DND-41 (cell line): ENCODE measurements around the gene PSMC6.

Experiments used
- ATAC-seq: fragments of 200-7000 bp; cut with Tn5 transposase; 3 replicates; pipeline ENCODE4 v1.9.1; 2021; ENCODE audit warnings: low read depth; ENCODE audit not compliant: insufficient read depth
- DNase-seq: peaks from one replicate; pipeline ENCODE4 v3.0.0-alpha.2; 2020
- H2AFZ ChIP-seq: 2 replicates; pipeline ENCODE4 v1.6.0; 2012; ENCODE audit warnings: low read depth, low read length
- H3K27ac ChIP-seq: 2 replicates; pipeline ENCODE4 v1.5.1; 2012; ENCODE audit warnings: low read length, inconsistent platforms
- H3K27me3 ChIP-seq: fragments of 200-600 bp; sonication (generic); 2 replicates; pipeline ENCODE4 v1.6.0; 2012; ENCODE audit warnings: low read length, mild to moderate bottlenecking, inconsistent platforms; ENCODE audit not compliant: insufficient read depth, poor library complexity
- H3K36me3 ChIP-seq: 2 replicates; pipeline ENCODE4 v1.5.1; 2012; ENCODE audit warnings: low read length, inconsistent platforms; ENCODE audit not compliant: insufficient read depth
- H3K4me1 ChIP-seq: 2 replicates; pipeline ENCODE4 v1.5.1; 2012; ENCODE audit warnings: mild to moderate bottlenecking, low read length; ENCODE audit not compliant: insufficient read depth
- H3K4me2 ChIP-seq: 2 replicates; pipeline ENCODE4 v1.6.0; 2012; ENCODE audit warnings: mild to moderate bottlenecking, moderate library complexity, low read length, inconsistent platforms; ENCODE audit not compliant: insufficient read depth
- H3K4me3 ChIP-seq, 2 experiments: fragments of 200-600 bp in 1 of 2; shearing (Covaris generic) in 1 of 2; 2 replicates each; pipeline ENCODE4 v1.5.1; 2012 to 2016; ENCODE audit warnings: inconsistent platforms in 2 of 2, low read length in 2 of 2, mild to moderate bottlenecking in 2 of 2, low read depth in 1 of 2, moderate library complexity in 1 of 2
- H3K79me2 ChIP-seq: 2 replicates; pipeline ENCODE4 v1.6.0; 2012; ENCODE audit warnings: low read length, inconsistent platforms; ENCODE audit not compliant: insufficient read depth
- H3K9ac ChIP-seq: 2 replicates; pipeline ENCODE4 v1.6.0; 2012; ENCODE audit warnings: low read depth, mild to moderate bottlenecking, inconsistent platforms, low read length, moderate library complexity
- H3K9me3 ChIP-seq: 2 replicates; pipeline ENCODE4 v1.5.1; 2012; ENCODE audit warnings: low read length, moderate library complexity, mild to moderate bottlenecking, inconsistent platforms; ENCODE audit not compliant: insufficient read depth, severe bottlenecking
- H4K20me1 ChIP-seq: 2 replicates; pipeline ENCODE4 v1.6.0; 2012; ENCODE audit warnings: low read length; ENCODE audit not compliant: insufficient read depth
- CTCF ChIP-seq: IDR thresholded peaks from 2 replicates; pipeline ENCODE4 v1.5.1; 2012; ENCODE audit warnings: borderline replicate concordance, low read length, moderate library complexity, mild to moderate bottlenecking; ENCODE audit not compliant: poor library complexity, severe bottlenecking; ENCODE audit errors: extremely low read depth
- EZH2 ChIP-seq: IDR thresholded peaks from 3 replicates; pipeline ENCODE4 v1.6.1; 2012; ENCODE audit warnings: borderline replicate concordance, low read depth, mild to moderate bottlenecking, moderate library complexity, low read length, inconsistent platforms; ENCODE audit not compliant: severe bottlenecking

PSMC6 gene

GRCh38 chr14:52729925-52730708 lies 23.1 kb downstream of the PSMC6 start, which contains the start of gene STYX:
Gene STYX (plus strand): TSS chr14:52730166. CDS start chr14:52730475, 309 bp downstream.
- peak within 1 kb of the TSS; percentile 97 to 98 for H3K4me3 ChIP-seq
- DNase-seq (peak; percentile 99), ATAC-seq (peak; percentile 94)
- H3K4me1 ChIP-seq, result peaks cover 44% of the 10 kb centered on the region
- H2AFZ ChIP-seq, result peak within 1 kb of the TSS; percentile 91
- TF ChIP-seq EZH2 (no peak), CTCF (peak; percentile 11)
- H3K4me2 ChIP-seq, result peak within 1 kb of the TSS; percentile 72
- H3K27ac ChIP-seq, result peak within 1 kb of the TSS; percentile 86
- H3K9me3 ChIP-seq, result no peaks in the 10 kb centered on the region
- H3K36me3 ChIP-seq, result peaks cover 48% of the 10 kb centered on the region
- peaks cover 48% of the 10 kb centered on the region for H3K79me2 ChIP-seq
- H4K20me1 ChIP-seq, result no peaks in the 10 kb centered on the region
- no peaks in the 10 kb centered on the region for H3K27me3 ChIP-seq
- peak within 1 kb of the TSS; percentile 90 for H3K9ac ChIP-seq

- H3K9ac ChIP-seq, result peak overlapping the region; percentile 90
- H3K4me1 ChIP-seq, result peaks cover 46% of the 10 kb centered on the region
- H4K20me1 ChIP-seq, result no peaks in the 10 kb centered on the region
- ATAC-seq (no peak), DNase-seq (no peak)
- H3K27me3 ChIP-seq, result no peaks in the 10 kb centered on the region
- peak overlapping the region; percentile 97 to 98 for H3K4me3 ChIP-seq
- peak overlapping the region; percentile 91 for H2AFZ ChIP-seq
- TF ChIP-seq EZH2 (no peak), CTCF (no peak)
- no peaks in the 10 kb centered on the region for H3K9me3 ChIP-seq
- peak overlapping the region; percentile 72 for H3K4me2 ChIP-seq
- peaks cover 42% of the 10 kb centered on the region for H3K36me3 ChIP-seq
- H3K79me2 ChIP-seq, result peaks cover 50% of the 10 kb centered on the region
- H3K27ac ChIP-seq, result peak overlapping the region; percentile 86
Measured at GRCh38 chr14:52730709-52731111, 23.7 kb downstream of the PSMC6 start.

- Histone ChIP-seq H3K36me3 (peaks cover 30% of the 10 kb centered on the region), H3K4me1 (peaks cover 60% of the 10 kb centered on the region), H3K27me3 (no peaks in the 10 kb centered on the region), H3K4me3 (no peak overlapping the region), H3K79me2 (peaks cover 80% of the 10 kb centered on the region), H3K9ac (no peak overlapping the region), H4K20me1 (no peaks in the 10 kb centered on the region), H3K9me3 (no peaks in the 10 kb centered on the region), H2AFZ (no peak overlapping the region), H3K27ac (no peak overlapping the region), H3K4me2 (no peak overlapping the region)
- ATAC-seq, result no peak
- no peak for DNase-seq
- TF ChIP-seq EZH2 (no peak), CTCF (no peak)
Measured at GRCh38 chr14:52733824-52734223, 26.8 kb downstream of the PSMC6 start.
